SK-N-SH (cell line): ENCODE results near the gene DPF3. TPM values are rescaled to one million over a fixed set of nuclear protein-coding genes. Genes with fewer than 3 reads are reported as not detected.
A peak's percentile ranks its signal among the peaks of the same experiment; 100 is the strongest.

Experiments used
- CTCF ChIA-PET: fragments of 300-600, 350-600 bp; formaldehyde crosslinking; extraction: SDS; loops from one replicate; lab custom pipeline; 2021; lab: Yijun Ruan, JAX
- POLR2A ChIA-PET: fragments of 350-600 bp; sonication (Branson Sonifier 250); formaldehyde crosslinking; extraction: SDS; loops from one replicate; lab custom pipeline; 2020; ENCODE audit warnings: antibody characterized with exemption, inconsistent platforms; lab: Yijun Ruan, JAX
- DNase-seq: peaks from one replicate; pipeline ENCODE4 v3.0.0; 2012
- H2AFZ ChIP-seq: fragments of 200-600 bp; sonication (generic); 2 replicates; pipeline ENCODE4 v1.8.1; 2016; ENCODE audit warnings: antibody characterized with exemption, mild to moderate bottlenecking, low read depth
- H3F3A ChIP-seq: fragments of 200-600 bp; sonication (generic); replicated peaks from 2 replicates; pipeline ENCODE3; 2016; ENCODE audit warnings: antibody characterized with exemption, mild to moderate bottlenecking; ENCODE audit not compliant: insufficient read depth
- H3K27ac ChIP-seq, 2 experiments: fragments of 200-500 bp in 1 of 2; fragments of 200-600 bp in 1 of 2; sonication (Bioruptor generic) in 1 of 2; sonication (generic), shearing (Covaris generic) in 1 of 2; 2 replicates each; pipeline versions ENCODE4 v1.5.1 to v1.6.1; 2014 to 2016; ENCODE audit warnings: low read depth in 2 of 2, inconsistent platforms in 1 of 2, low read length in 1 of 2, mild to moderate bottlenecking in 1 of 2, mixed read lengths in 1 of 2
- H3K27me3 ChIP-seq: fragments of 200-600 bp; sonication (generic), shearing (Covaris generic); 2 replicates; pipeline ENCODE4 v1.6.1; 2016; ENCODE audit warnings: mixed run types; ENCODE audit not compliant: insufficient read depth
- H3K36me3 ChIP-seq, 2 experiments: fragments of 200-500 bp in 1 of 2; fragments of 200-600 bp in 1 of 2; sonication (Bioruptor generic) in 1 of 2; sonication (generic) in 1 of 2; replicated peaks in 1 of 2; 2 replicates each; pipeline versions ENCODE3 to v1.5.1; 2014 to 2016; ENCODE audit warnings: low read length in 1 of 2, mild to moderate bottlenecking in 1 of 2; ENCODE audit not compliant: insufficient read depth in 2 of 2, control insufficient read depth in 1 of 2
- H3K4me1 ChIP-seq, 2 experiments: fragments of 200-500 bp in 1 of 2; fragments of 200-600 bp in 1 of 2; sonication (Bioruptor generic) in 1 of 2; sonication (generic), shearing (Covaris generic) in 1 of 2; 2 replicates each; pipeline versions ENCODE4 v1.5.1 to v1.6.1; 2014 to 2016; ENCODE audit warnings: low read depth in 1 of 2, low read length in 1 of 2, mixed run types in 1 of 2; ENCODE audit not compliant: insufficient read depth in 2 of 2, control insufficient read depth in 1 of 2
- H3K4me2 ChIP-seq: fragments of 200-600 bp; sonication (generic), shearing (Covaris generic); 2 replicates; pipeline ENCODE4 v1.6.1; 2017; ENCODE audit warnings: mixed run types
- H3K4me3 ChIP-seq, 2 experiments: fragments of 200-500 bp in 1 of 2; fragments of 200-600 bp in 1 of 2; sonication (Bioruptor generic) in 1 of 2; sonication (generic), shearing (Covaris generic) in 1 of 2; 2 replicates each; pipeline versions ENCODE4 v1.5.1 to v1.8.1; 2014 to 2016; ENCODE audit warnings: low read depth in 2 of 2, inconsistent platforms in 1 of 2, low read length in 1 of 2, mild to moderate bottlenecking in 1 of 2, mixed read lengths in 1 of 2, moderate library complexity in 1 of 2
- H3K79me2 ChIP-seq: fragments of 200-600 bp; sonication (generic); 2 replicates; pipeline ENCODE4 v1.8.1; 2017; ENCODE audit warnings: mild to moderate bottlenecking; ENCODE audit not compliant: insufficient read depth
- H3K9ac ChIP-seq: fragments of 200-600 bp; sonication (generic); 2 replicates; pipeline ENCODE4 v1.6.1; 2017; ENCODE audit warnings: mixed run types
- H3K9me2 ChIP-seq: fragments of 200-600 bp; sonication (generic); 2 replicates; pipeline ENCODE4 v1.6.1; 2017; ENCODE audit warnings: mixed run types
- H3K9me3 ChIP-seq: fragments of 200-600 bp; sonication (generic); 2 replicates; pipeline ENCODE4 v1.6.1; 2017; ENCODE audit warnings: mixed run types, mild to moderate bottlenecking, moderate library complexity
- H4K20me1 ChIP-seq: fragments of 200-600 bp; sonication (generic); 2 replicates; pipeline ENCODE4 v1.6.1; 2017; ENCODE audit warnings: mild to moderate bottlenecking, mixed run types; ENCODE audit not compliant: insufficient read depth
- EP300 ChIP-seq, 2 experiments: IDR thresholded peaks; 2 replicates each; pipeline versions ENCODE4 v1.4.0 to v1.6.1; 2012; ENCODE audit warnings: borderline replicate concordance in 1 of 2, low read depth in 1 of 2, low read length in 1 of 2
- EZH2phosphoT487 ChIP-seq: fragments of 200-600 bp; sonication (generic); IDR thresholded peaks from 2 replicates; pipeline ENCODE4 v1.6.1; 2017; ENCODE audit warnings: low read depth, mixed run types, mild to moderate bottlenecking, antibody characterized with exemption, moderate library complexity, borderline replicate concordance
- FOXM1 ChIP-seq: IDR thresholded peaks from 2 replicates; pipeline ENCODE4 v1.4.0; 2012; ENCODE audit warnings: low read depth, mild to moderate bottlenecking
- GABPA ChIP-seq: IDR thresholded peaks from 2 replicates; pipeline ENCODE4 v1.4.0; 2012; ENCODE audit warnings: low read depth, mild to moderate bottlenecking
- GATA2 ChIP-seq: sonication (generic); formaldehyde crosslinking; IDR thresholded peaks from 2 replicates; pipeline ENCODE4 v1.5.0; 2020; ENCODE audit warnings: mild to moderate bottlenecking, missing genetic modification reagents
- IRF3 ChIP-seq: fragments of 150-350 bp; IDR thresholded peaks from 2 replicates; pipeline ENCODE4 v1.6.1; 2016; ENCODE audit warnings: mild to moderate bottlenecking, low read depth, low read length
- MEF2A ChIP-seq: IDR thresholded peaks from 2 replicates; pipeline ENCODE4 v1.4.0; 2012; ENCODE audit warnings: low read depth, borderline replicate concordance
- NFIC ChIP-seq: IDR thresholded peaks from 2 replicates; pipeline ENCODE4 v1.4.0; 2012; ENCODE audit warnings: borderline replicate concordance
- NRF1 ChIP-seq: IDR thresholded peaks from 2 replicates; pipeline ENCODE4 v1.6.1; 2012; ENCODE audit warnings: low read depth, mild to moderate bottlenecking, low read length
- RAD21 ChIP-seq: IDR thresholded peaks from 2 replicates; pipeline ENCODE4 v1.6.1; 2012; ENCODE audit warnings: mild to moderate bottlenecking, low read length
- REST ChIP-seq: IDR thresholded peaks from 2 replicates; pipeline ENCODE4 v1.6.1; 2012; ENCODE audit warnings: mild to moderate bottlenecking, low read depth, low read length, moderate library complexity
- RXRA ChIP-seq: IDR thresholded peaks from 2 replicates; pipeline ENCODE4 v1.4.0; 2012; ENCODE audit warnings: low read depth, mild to moderate bottlenecking, borderline replicate concordance
- SIN3A ChIP-seq: IDR thresholded peaks from 2 replicates; pipeline ENCODE4 v1.6.1; 2012; ENCODE audit warnings: low read depth, mild to moderate bottlenecking, low read length, moderate library complexity, borderline replicate concordance
- SMC3 ChIP-seq: IDR thresholded peaks from 2 replicates; pipeline ENCODE4 v1.6.1; 2012; ENCODE audit warnings: low read depth, low read length, improper control_type of control experiment
- TCF12 ChIP-seq: IDR thresholded peaks from 2 replicates; pipeline ENCODE4 v1.4.0; 2012
- TEAD4 ChIP-seq: IDR thresholded peaks from 2 replicates; pipeline ENCODE4 v1.4.0; 2012; ENCODE audit warnings: mild to moderate bottlenecking, borderline replicate concordance; ENCODE audit not compliant: insufficient read depth
- USF1 ChIP-seq: IDR thresholded peaks from 2 replicates; pipeline ENCODE4 v1.4.0; 2012; ENCODE audit warnings: low read depth, borderline replicate concordance
- ZBTB33 ChIP-seq: IDR thresholded peaks from 2 replicates; pipeline ENCODE4 v1.4.0; 2012; ENCODE audit warnings: low read depth, borderline replicate concordance
- WGBS: methylation state at CpG from one replicate; pipeline ENCODE4 v1.1.6; 2017; ENCODE audit warnings: low lambda C conversion rate; 5-methylcytosine and 5-hydroxymethylcytosine counted together
- polyA plus RNA-seq, 3 experiments: library from polyadenylated mRNA; depleted of rRNA; stranded (reverse); fragments of >200 nt; gene quantifications; 2 replicates each; pipeline ENCODE4 v1.2.3, GENCODE V29; 2012
- TF ChIP-seq, protein P1 (sequence below): fragments of 150-350 bp; IDR thresholded peaks from 2 replicates; pipeline ENCODE4 v1.6.1; 2017; ENCODE audit warnings: antibody characterized with exemption, low read length, low read depth, borderline replicate concordance

DPF3 gene
- polyA plus RNA-seq, 1 of the 3 experiments (the other 2 are of a cell fraction), result 2.8 TPM

DNA sequence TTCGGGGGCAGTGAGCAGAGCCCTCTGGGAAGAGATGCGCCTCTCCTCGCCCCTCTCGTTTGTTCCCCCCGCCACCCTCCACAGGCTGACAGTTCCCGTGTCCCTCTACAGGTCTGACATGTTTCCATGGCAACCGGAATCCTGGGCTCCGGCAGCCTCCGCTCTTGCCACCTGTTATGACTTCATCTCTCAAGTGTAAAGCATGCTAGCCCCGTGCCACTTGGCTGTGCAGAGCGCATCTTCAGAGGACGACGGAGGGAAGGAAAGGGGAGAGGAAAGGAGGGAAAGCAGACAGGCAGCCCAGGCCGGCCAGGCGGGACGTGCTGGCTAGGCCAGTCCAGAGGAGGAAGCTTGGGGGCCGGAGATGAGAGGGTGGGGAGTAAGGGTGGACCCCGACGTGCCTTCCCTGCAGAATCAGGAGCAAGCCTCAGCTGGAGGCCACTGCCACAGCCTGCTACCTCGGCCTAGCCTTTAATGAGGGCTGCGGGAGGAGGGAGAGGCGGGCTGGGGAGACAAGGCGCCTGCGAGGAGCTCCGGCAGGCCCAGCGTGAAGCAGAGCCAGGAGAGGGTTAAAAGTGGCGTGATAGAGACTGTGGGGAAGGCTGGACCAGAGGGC, 214.3 kb downstream of the DPF3 start:
- H3K9me2 ChIP-seq, result no peaks in the 10 kb centered on the region
- peaks cover 8 to 28% of the 10 kb centered on the region in 2 experiments; a peak in 2 of 4 replicates for H3K4me1 ChIP-seq
- H3K9ac ChIP-seq, result no peak overlapping the region
- no peaks in the 10 kb centered on the region for H3F3A ChIP-seq
- no peak overlapping the region for H2AFZ ChIP-seq
- H3K36me3 ChIP-seq, result no peaks in the 10 kb centered on the region
- no peaks in the 10 kb centered on the region for H3K27me3 ChIP-seq
- TF ChIP-seq TCF12 (no peak), EZH2phosphoT487 (no peak), USF1 (no peak), GABPA (no peak), SIN3A (no peak), SMC3 (no peak), TEAD4 (no peak), NFIC (no peak), MEF2A (no peak), ZBTB33 (no peak), RAD21 (no peak), EP300 (IDR thresholded peaks at IDR 0.05; ENCODE audit: borderline replicate concordance in 1 of 2, low read depth in 1 of 2, low read length in 1 of 2) (no peak), NRF1 (no peak), FOXM1 (no peak), GATA2 (CRISPR knock-in tag) (no peak), REST (no peak), RXRA (no peak), IRF3 (no peak)
- TF ChIP-seq, protein P1, sequence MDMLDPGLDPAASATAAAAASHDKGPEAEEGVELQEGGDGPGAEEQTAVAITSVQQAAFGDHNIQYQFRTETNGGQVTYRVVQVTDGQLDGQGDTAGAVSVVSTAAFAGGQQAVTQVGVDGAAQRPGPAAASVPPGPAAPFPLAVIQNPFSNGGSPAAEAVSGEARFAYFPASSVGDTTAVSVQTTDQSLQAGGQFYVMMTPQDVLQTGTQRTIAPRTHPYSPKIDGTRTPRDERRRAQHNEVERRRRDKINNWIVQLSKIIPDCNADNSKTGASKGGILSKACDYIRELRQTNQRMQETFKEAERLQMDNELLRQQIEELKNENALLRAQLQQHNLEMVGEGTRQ, result no peak
- ChIA-PET POLR2A (no interaction called here), CTCF (interaction anchor here (0.7 to 1.3 kb wide), 2 partner anchors 163 to 166 kb away, joined by 3 to 5 read pairs; no protein-coding TSS in a partner anchor)
- WGBS, result 79% methylated on average over 26 of the region's 27 CpGs
- no peaks in the 10 kb centered on the region for H4K20me1 ChIP-seq
- H3K79me2 ChIP-seq, result no peaks in the 10 kb centered on the region
- DNase-seq, result peak; percentile 58
- no peaks in the 10 kb centered on the region for H3K9me3 ChIP-seq
- H3K4me2 ChIP-seq, result no peak overlapping the region
- H3K4me3 ChIP-seq, result no peak overlapping the region
- peak overlapping the region in 1 of 2 experiments; percentile 68; a peak in 2 of 4 replicates for H3K27ac ChIP-seq
